RWPE2 (cell line): ENCODE results near the gene SNX9.
"Not testable (repeated sequence)": the region's sequence is repeated elsewhere in the genome, so short reads cannot be mapped to it uniquely, and the experiment has no call there.

Experiments used
- ATAC-seq: fragments of 200-7000 bp; cut with Tn5 transposase; 3 replicates; pipeline ENCODE4 v1.9.1; 2021; ENCODE audit warnings: low read depth
- DNase-seq: peaks from one replicate; pipeline ENCODE4 v3.0.0-alpha.2; 2020; ENCODE audit warnings: low spot score
- H3K27ac ChIP-seq: fragments of 450-650 bp; 2 replicates; pipeline ENCODE4 v1.5.1; 2017; ENCODE audit warnings: mild to moderate bottlenecking; ENCODE audit not compliant: poor library complexity, severe bottlenecking
- H3K27me3 ChIP-seq: fragments of 250-450 bp; sonication (Bioruptor Pico); 2 replicates; pipeline ENCODE4 v1.5.1; 2021; ENCODE audit warnings: mild to moderate bottlenecking, moderate library complexity; ENCODE audit not compliant: insufficient read depth, poor library complexity, severe bottlenecking
- H3K36me3 ChIP-seq: fragments of 250-450 bp; sonication (Bioruptor Pico); 2 replicates; pipeline ENCODE4 v1.5.1; 2020; ENCODE audit warnings: low read depth, mild to moderate bottlenecking, moderate library complexity
- H3K4me1 ChIP-seq: fragments of 250-450 bp; sonication (Bioruptor Pico); 2 replicates; pipeline ENCODE4 v1.5.1; 2021; ENCODE audit warnings: mild to moderate bottlenecking, moderate library complexity; ENCODE audit not compliant: insufficient read depth, poor library complexity, severe bottlenecking
- H3K4me3 ChIP-seq: fragments of 250-450 bp; sonication (Bioruptor Pico); 2 replicates; pipeline ENCODE4 v1.5.1; 2021; ENCODE audit warnings: mild to moderate bottlenecking, moderate library complexity; ENCODE audit not compliant: severe bottlenecking
- H3K9me3 ChIP-seq: fragments of 250-450 bp; sonication (Bioruptor Pico); 2 replicates; pipeline ENCODE4 v1.5.1; 2021; ENCODE audit warnings: mild to moderate bottlenecking, moderate library complexity; ENCODE audit not compliant: severe bottlenecking
- CTCF ChIP-seq: fragments of 450-650 bp; IDR thresholded peaks from one replicate; pipeline ENCODE4 v1.5.1; 2017; ENCODE audit warnings: mild to moderate bottlenecking, moderate library complexity; ENCODE audit not compliant: poor library complexity, severe bottlenecking

Gene SNX9

GRCh38 chr6:157944983-157945931, 122.2 kb downstream of the SNX9 start:
- no peak for TF ChIP-seq CTCF
- Histone ChIP-seq H3K4me1 (no peaks in the 10 kb centered on the region), H3K27me3 (no peaks in the 10 kb centered on the region), H3K27ac (no peak overlapping the region), H3K36me3 (peaks cover 35% of the 10 kb centered on the region), H3K4me3 (no peak overlapping the region), H3K9me3 (peaks cover 5% of the 10 kb centered on the region)
- no peak for DNase-seq
- no peak for ATAC-seq

GRCh38 chr6:157946053-157946617, 123.1 kb downstream of the SNX9 start:
- H3K4me1 ChIP-seq = no peaks in the 10 kb centered on the region
- no peak overlapping the region for H3K27ac ChIP-seq
- no peak for TF ChIP-seq CTCF
- peaks cover 27% of the 10 kb centered on the region for H3K36me3 ChIP-seq
- H3K9me3 ChIP-seq = peaks cover 5% of the 10 kb centered on the region
- H3K27me3 ChIP-seq = no peaks in the 10 kb centered on the region
- DNase-seq = no peak
- ATAC-seq = no peak
- H3K4me3 ChIP-seq = no peak overlapping the region

GRCh38 chr6:157946865-157947532, 124.0 kb downstream of the SNX9 start:
- Histone ChIP-seq H3K4me3 (no peak overlapping the region), H3K27ac (no peak overlapping the region), H3K36me3 (peaks cover 18% of the 10 kb centered on the region; the same call in 1 of the 2 replicates), H3K4me1 (no peaks in the 10 kb centered on the region), H3K9me3 (peaks cover 5% of the 10 kb centered on the region), H3K27me3 (no peaks in the 10 kb centered on the region)
- ATAC-seq = peak; percentile 60
- TF ChIP-seq CTCF = peak; percentile 49
- DNase-seq = no peak

- not testable (repeated sequence) for H3K27me3 ChIP-seq, H3K4me3 ChIP-seq, ATAC-seq, H3K4me1 ChIP-seq, H3K9me3 ChIP-seq, H3K27ac ChIP-seq, DNase-seq, H3K36me3 ChIP-seq
These were observed 127.9 kb downstream of the SNX9 start for GRCh38 chr6:157950899-157951298.

GRCh38 chr6:157951828-157952227, 128.8 kb downstream of the SNX9 start:
- Histone ChIP-seq H3K4me3 (no peak overlapping the region), H3K9me3 (peaks cover 5% of the 10 kb centered on the region), H3K27me3 (no peaks in the 10 kb centered on the region), H3K36me3 (no peaks in the 10 kb centered on the region), H3K27ac (no peak overlapping the region), H3K4me1 (no peaks in the 10 kb centered on the region)
- DNase-seq (no peak), ATAC-seq (no peak)
- no peak for TF ChIP-seq CTCF
